ENCODE results near the gene STAM.

DNA sequence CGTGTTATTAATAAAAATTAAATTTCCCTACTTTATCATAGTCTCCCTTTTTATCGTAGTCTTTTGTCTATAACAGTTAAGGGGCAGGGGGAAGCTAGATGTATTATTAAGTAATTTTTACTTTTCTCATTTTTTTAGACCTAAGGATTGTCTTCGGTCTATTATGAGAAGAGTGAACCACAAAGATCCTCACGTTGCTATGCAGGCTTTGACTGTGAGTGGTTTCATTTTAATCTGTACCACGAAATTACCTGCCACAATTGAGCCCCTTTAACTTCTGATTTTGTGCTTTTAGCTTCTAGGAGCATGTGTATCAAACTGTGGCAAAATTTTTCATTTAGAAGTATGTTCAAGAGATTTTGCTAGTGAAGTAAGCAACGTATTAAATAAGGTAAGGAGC lies 40.6 kb downstream of the STAM start:
- TF ChIP-seq, protein P1, sequence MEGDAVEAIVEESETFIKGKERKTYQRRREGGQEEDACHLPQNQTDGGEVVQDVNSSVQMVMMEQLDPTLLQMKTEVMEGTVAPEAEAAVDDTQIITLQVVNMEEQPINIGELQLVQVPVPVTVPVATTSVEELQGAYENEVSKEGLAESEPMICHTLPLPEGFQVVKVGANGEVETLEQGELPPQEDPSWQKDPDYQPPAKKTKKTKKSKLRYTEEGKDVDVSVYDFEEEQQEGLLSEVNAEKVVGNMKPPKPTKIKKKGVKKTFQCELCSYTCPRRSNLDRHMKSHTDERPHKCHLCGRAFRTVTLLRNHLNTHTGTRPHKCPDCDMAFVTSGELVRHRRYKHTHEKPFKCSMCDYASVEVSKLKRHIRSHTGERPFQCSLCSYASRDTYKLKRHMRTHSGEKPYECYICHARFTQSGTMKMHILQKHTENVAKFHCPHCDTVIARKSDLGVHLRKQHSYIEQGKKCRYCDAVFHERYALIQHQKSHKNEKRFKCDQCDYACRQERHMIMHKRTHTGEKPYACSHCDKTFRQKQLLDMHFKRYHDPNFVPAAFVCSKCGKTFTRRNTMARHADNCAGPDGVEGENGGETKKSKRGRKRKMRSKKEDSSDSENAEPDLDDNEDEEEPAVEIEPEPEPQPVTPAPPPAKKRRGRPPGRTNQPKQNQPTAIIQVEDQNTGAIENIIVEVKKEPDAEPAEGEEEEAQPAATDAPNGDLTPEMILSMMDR (IDR thresholded peaks at IDR 0.05): no peak
- TF ChIP-seq POLR2A (IDR thresholded peaks at IDR 0.05): no peak
